ENCODE measurements around the gene EVA1A. TPM values are rescaled to one million over a fixed set of nuclear protein-coding genes. Genes with fewer than 3 reads are reported as not detected.

EVA1A gene
- total and polyA plus RNA-seq, 3 donors from 2014 or later = 5.2 to 13.8 (median 10.3) TPM

DNA sequence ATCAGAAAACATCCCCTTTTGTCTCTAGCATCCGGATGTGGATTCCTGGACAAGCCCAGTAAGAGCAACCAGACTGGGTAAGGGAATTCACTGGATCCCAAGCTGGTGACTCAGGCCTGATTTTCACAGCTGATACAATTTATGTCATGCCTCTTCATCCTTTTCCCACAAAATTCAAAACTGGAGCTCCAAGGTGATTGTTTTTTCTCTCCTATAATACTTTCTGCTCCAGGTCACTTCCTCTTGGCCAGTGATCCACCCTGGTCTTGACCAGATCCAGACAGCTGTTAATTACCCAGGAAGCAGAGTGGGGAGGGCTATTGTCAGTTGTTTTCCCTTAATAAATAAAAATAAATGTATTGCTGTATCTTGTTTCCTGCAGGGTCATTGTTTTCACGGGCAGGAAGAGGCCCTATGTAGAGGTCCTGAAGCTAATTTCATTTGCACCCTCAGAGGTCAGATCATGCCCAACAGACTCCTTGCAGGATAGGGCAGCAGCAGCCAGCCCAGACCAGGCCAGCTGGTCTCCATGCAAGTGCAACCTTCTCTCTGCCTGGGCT lies 57.6 kb downstream of the EVA1A start:
- TF ChIP-seq POLR2A (IDR thresholded peaks at IDR 0.05) = no peak
- TF ChIP-seq, protein P1, sequence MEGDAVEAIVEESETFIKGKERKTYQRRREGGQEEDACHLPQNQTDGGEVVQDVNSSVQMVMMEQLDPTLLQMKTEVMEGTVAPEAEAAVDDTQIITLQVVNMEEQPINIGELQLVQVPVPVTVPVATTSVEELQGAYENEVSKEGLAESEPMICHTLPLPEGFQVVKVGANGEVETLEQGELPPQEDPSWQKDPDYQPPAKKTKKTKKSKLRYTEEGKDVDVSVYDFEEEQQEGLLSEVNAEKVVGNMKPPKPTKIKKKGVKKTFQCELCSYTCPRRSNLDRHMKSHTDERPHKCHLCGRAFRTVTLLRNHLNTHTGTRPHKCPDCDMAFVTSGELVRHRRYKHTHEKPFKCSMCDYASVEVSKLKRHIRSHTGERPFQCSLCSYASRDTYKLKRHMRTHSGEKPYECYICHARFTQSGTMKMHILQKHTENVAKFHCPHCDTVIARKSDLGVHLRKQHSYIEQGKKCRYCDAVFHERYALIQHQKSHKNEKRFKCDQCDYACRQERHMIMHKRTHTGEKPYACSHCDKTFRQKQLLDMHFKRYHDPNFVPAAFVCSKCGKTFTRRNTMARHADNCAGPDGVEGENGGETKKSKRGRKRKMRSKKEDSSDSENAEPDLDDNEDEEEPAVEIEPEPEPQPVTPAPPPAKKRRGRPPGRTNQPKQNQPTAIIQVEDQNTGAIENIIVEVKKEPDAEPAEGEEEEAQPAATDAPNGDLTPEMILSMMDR (IDR thresholded peaks at IDR 0.05) = no peak
- Histone ChIP-seq H3K4me3 (no peak overlapping the region), H3K4me1 (no peaks in the 10 kb centered on the region), H3K27me3 (no peaks in the 10 kb centered on the region), H3K9me3 (no peaks in the 10 kb centered on the region), H3K36me3 (ENCODE audit: low read depth, missing control alignments) (no peaks in the 10 kb centered on the region), H3K27ac (no peak overlapping the region)
- intact Hi-C loops (cut with DNase I; ENCODE audit: low total_unique reads) = no loop called here
- 66 to 67% methylated on average over 2 of the region's 2 CpGs for WGBS, 2 donors
- no peak for DNase-seq

DNA sequence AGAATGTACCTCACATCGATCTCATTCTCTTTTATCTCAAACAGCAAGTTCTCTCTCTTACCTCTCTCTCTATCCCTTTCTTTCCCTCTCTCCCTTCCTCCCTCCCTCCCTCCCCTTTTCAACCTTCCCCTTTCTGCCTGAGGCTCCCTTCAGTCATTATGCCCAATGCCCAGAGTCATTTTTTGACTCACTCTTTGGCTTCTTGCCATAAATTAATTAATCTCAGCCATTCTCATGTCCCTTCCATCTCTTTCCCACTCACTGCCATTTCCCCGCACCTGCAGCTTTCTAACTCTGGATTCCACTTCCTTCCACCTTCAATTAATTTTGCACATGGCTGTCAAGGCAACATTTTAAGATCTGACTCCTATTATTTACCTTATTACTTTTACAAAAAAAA lies 60.1 kb downstream of the EVA1A start:
- H3K36me3 ChIP-seq (ENCODE audit: low read depth, missing control alignments) = no peaks in the 10 kb centered on the region
- no peaks in the 10 kb centered on the region for H3K27me3 ChIP-seq
- WGBS, 2 donors = 79 to 85% methylated on average over 2 of the region's 2 CpGs
- H3K4me3 ChIP-seq = no peak overlapping the region
- intact Hi-C loops (cut with DNase I; ENCODE audit: low total_unique reads) = no loop called here
- TF ChIP-seq, protein P1 (IDR thresholded peaks at IDR 0.05) = no peak
- no peak for TF ChIP-seq POLR2A (IDR thresholded peaks at IDR 0.05)
- no peak for DNase-seq
- H3K4me1 ChIP-seq = no peaks in the 10 kb centered on the region
- no peak overlapping the region for H3K27ac ChIP-seq
- no peaks in the 10 kb centered on the region for H3K9me3 ChIP-seq

DNA sequence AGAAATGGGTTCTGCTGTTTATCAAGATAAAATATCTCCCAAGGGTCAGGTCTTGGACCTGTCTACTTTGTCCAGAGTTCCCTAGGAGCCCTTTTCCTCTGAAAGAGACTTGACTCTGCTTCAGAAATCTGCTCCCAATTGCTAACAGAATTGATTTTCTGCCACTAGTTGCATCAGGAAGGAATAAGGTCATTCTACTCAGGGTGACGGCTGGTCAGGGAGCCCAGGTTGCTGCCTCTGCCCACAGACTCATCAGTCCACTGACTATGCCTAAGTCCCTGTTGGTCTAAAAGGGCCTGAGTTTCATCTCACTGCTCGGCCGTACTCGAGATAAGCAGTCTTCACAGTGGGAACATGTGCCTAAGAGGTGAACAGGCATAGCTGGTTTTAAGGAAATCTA lies 61.2 kb downstream of the EVA1A start:
- Histone ChIP-seq H3K4me1 (no peaks in the 10 kb centered on the region), H3K9me3 (no peaks in the 10 kb centered on the region), H3K27me3 (no peaks in the 10 kb centered on the region), H3K27ac (no peak overlapping the region), H3K4me3 (no peak overlapping the region), H3K36me3 (ENCODE audit: low read depth, missing control alignments) (no peaks in the 10 kb centered on the region)
- DNase-seq = no peak
- TF ChIP-seq POLR2A (IDR thresholded peaks at IDR 0.05) = no peak
- TF ChIP-seq, protein P1 (IDR thresholded peaks at IDR 0.05) = no peak
- intact Hi-C loops (cut with DNase I; ENCODE audit: low total_unique reads) = no loop called here
- WGBS, 2 donors = 90 to 93% methylated on average over 4 of the region's 4 CpGs

DNA sequence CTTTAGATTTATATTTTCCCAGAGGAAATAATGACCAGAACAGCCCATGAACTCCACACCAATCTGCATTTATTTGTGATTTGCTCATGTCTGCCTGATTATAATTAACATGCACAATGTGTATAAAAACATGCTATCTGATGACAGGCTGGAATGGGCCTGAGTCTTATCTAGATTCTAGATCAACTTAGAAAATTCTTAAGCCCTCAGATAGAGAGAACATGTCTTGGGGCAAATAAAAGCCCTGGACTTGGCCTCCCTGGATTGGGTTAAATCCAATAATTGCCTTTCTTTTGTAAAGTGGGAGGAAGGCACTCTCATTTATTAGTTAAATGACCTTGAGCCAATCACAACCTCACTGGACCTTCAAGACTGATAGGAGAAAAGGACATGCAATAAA lies 61.8 kb downstream of the EVA1A start:
- TF ChIP-seq POLR2A (IDR thresholded peaks at IDR 0.05) = no peak
- TF ChIP-seq, protein P1 (IDR thresholded peaks at IDR 0.05) = no peak
- Histone ChIP-seq H3K27ac (no peak overlapping the region), H3K4me3 (no peak overlapping the region), H3K4me1 (no peaks in the 10 kb centered on the region), H3K27me3 (no peaks in the 10 kb centered on the region), H3K36me3 (ENCODE audit: low read depth, missing control alignments) (no peaks in the 10 kb centered on the region), H3K9me3 (no peaks in the 10 kb centered on the region)
- intact Hi-C loops (cut with DNase I; ENCODE audit: low total_unique reads) = no loop called here
- DNase-seq = no peak

DNA sequence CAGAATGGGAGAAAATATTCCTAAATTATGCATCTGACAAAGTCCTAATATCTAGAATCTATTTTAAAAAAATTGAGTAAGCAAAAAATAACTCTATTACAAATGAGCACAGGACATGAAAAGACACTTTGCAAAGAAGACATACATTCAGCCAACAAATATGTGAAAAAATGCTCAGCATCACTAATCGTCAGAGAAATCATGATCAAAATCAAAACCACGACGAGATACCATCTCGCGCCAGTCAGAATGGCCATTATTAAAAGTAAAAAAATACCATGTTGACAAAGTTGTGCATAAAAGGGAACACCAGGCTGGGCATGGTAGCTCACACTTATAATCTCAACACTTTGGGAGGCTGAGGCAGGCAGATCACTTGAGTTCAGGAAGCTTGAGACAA lies 63.5 kb downstream of the EVA1A start:
- 73 to 77% methylated on average over 5 of the region's 5 CpGs for WGBS, 2 donors
- intact Hi-C loops (cut with DNase I; ENCODE audit: low total_unique reads) = no loop called here
- Histone ChIP-seq H3K27ac (no peak overlapping the region), H3K36me3 (ENCODE audit: low read depth, missing control alignments) (no peaks in the 10 kb centered on the region), H3K27me3 (no peaks in the 10 kb centered on the region), H3K4me1 (no peaks in the 10 kb centered on the region), H3K4me3 (no peak overlapping the region), H3K9me3 (no peaks in the 10 kb centered on the region)
- TF ChIP-seq, protein P1 (IDR thresholded peaks at IDR 0.05) = no peak
- no peak for TF ChIP-seq POLR2A (IDR thresholded peaks at IDR 0.05)
- DNase-seq = no peak

Data from testis (tissue), 3 donors.